Measurements from ENCODE around the gene DCST2.

Gene DCST2

GRCh38 chr1:155033524-155033923, at the start of gene DCST2, which contains the start of gene DCST1:
TSS of gene DCST2 (minus strand) at chr1:155033781. CDS start at chr1:155033701, 80 bp downstream.
TSS of gene DCST1 (plus strand) at chr1:155033824. CDS start at chr1:155034037, 213 bp downstream.
- no peak for DNase-seq (ENCODE audit: low read depth in 3 of 3)

GRCh38 chr1:155083052-155083541, 49.5 kb upstream of the DCST2 start:
- DNase-seq (ENCODE audit: low read depth in 3 of 3) = no peak

GRCh38 chr1:155082301-155083051, 48.9 kb upstream of the DCST2 start:
- DNase-seq (ENCODE audit: low read depth in 3 of 3) = no peak

GRCh38 chr1:155081472-155082300, 48.1 kb upstream of the DCST2 start:
- DNase-seq (ENCODE audit: low read depth in 3 of 3) = no peak

- no peak for DNase-seq (ENCODE audit: low read depth in 3 of 3)
These were observed 47.0 kb upstream of the DCST2 start for GRCh38 chr1:155080312-155081228.

- DNase-seq (ENCODE audit: low read depth in 3 of 3) = no peak
These were observed 46.1 kb upstream of the DCST2 start for GRCh38 chr1:155079487-155080311.

- DNase-seq (ENCODE audit: low read depth in 3 of 3) = no peak
These were observed 45.6 kb upstream of the DCST2 start for GRCh38 chr1:155079210-155079486.

GRCh38 chr1:155078469-155079209, 45.1 kb upstream of the DCST2 start, which contains the start of gene EFNA3:
TSS of gene EFNA3 (plus strand) at chr1:155078837. CDS start at chr1:155078942, 105 bp downstream.
- peak in 2 of 3 experiments; percentile 49 for DNase-seq (ENCODE audit: low read depth in 3 of 3)

GRCh38 chr1:155077758-155078445, 44.3 kb upstream of the DCST2 start:
- DNase-seq (ENCODE audit: low read depth in 3 of 3) = no peak

- DNase-seq (ENCODE audit: low read depth in 3 of 3) = no peak
These were observed 43.8 kb upstream of the DCST2 start for GRCh38 chr1:155077346-155077745.

- DNase-seq (ENCODE audit: low read depth in 3 of 3) = no peak
These were observed 42.8 kb upstream of the DCST2 start for GRCh38 chr1:155076371-155076770.

GRCh38 chr1:155075535-155075934, 42.0 kb upstream of the DCST2 start:
- DNase-seq (ENCODE audit: low read depth in 3 of 3) = no peak

GRCh38 chr1:155073377-155074242, 40.0 kb upstream of the DCST2 start:
- no peak for DNase-seq (ENCODE audit: low read depth in 3 of 3)

GRCh38 chr1:155072531-155073289, 39.1 kb upstream of the DCST2 start:
- DNase-seq (ENCODE audit: low read depth in 3 of 3) = no peak

GRCh38 chr1:155071701-155072100, 38.1 kb upstream of the DCST2 start:
- no peak for DNase-seq (ENCODE audit: low read depth in 3 of 3)

GRCh38 chr1:155070721-155071569, 37.4 kb upstream of the DCST2 start:
- peak in 1 of 3 experiments; percentile 52 for DNase-seq (ENCODE audit: low read depth in 3 of 3)

GRCh38 chr1:155070158-155070621, 36.6 kb upstream of the DCST2 start:
- no peak for DNase-seq (ENCODE audit: low read depth in 3 of 3)
